Measurements from ENCODE around the gene CACNA1F. TPM values are rescaled to one million over a fixed set of nuclear protein-coding genes. Genes with fewer than 3 reads are reported as not detected.

Gene CACNA1F
- total and polyA plus RNA-seq, 9 of the 15 experiments (the other 6 are each of a cell fraction or from before 2014, with no cell fraction given) = under 0.01 to 0.41 (median 0.03) TPM; not detected in 3

GRCh38 chrX:49244207-49244606 is 11.1 kb upstream of the CACNA1F start (continued):
- TF ChIP-seq THAP12 (CRISPR knock-in tag; IDR thresholded peaks at IDR 0.05) = no peak
- TF ChIP-seq CEBPB (tag; IDR thresholded peaks at IDR 0.05) = no peak
- peak; percentile 44; the same call in 1 of the 2 replicates for TF ChIP-seq POLR2AphosphoS5 (IDR thresholded peaks at IDR 0.05; ENCODE audit: control insufficient read depth, insufficient read depth, low read depth, low read length)
- no peak for TF ChIP-seq RBBP5 (IDR thresholded peaks at IDR 0.05; ENCODE audit: borderline replicate concordance, insufficient read depth, low read length, poor library complexity, severe bottlenecking)
- TF ChIP-seq NR1H2 (CRISPR knock-in tag; IDR thresholded peaks at IDR 0.05) = no peak
- peak; percentile 33; the same call in 1 of the 2 replicates for TF ChIP-seq ZNF592 (IDR thresholded peaks at IDR 0.05)
- TF ChIP-seq CREB3L1 (IDR thresholded peaks at IDR 0.05; ENCODE audit: borderline replicate concordance, low read depth) = no peak
- TF ChIP-seq SMARCE1 (IDR thresholded peaks at IDR 0.05) = peak; percentile 97
- TF ChIP-seq ZNF639 (CRISPR knock-in tag; conservative IDR thresholded peaks at IDR 0.05 in 1 of 2, IDR thresholded peaks at IDR 0.05 in 1 of 2) = no peak
- peak; percentile 96 for TF ChIP-seq TCF3 (CRISPR knock-in tag; IDR thresholded peaks at IDR 0.05)
- TF ChIP-seq ARID3A (IDR thresholded peaks at IDR 0.05; ENCODE audit: borderline replicate concordance, low read depth, low read length) = no peak
- TF ChIP-seq EGR1 (conservative IDR thresholded peaks at IDR 0.05) = 0 out of 2 replicates have a peak, but pooled peaks have one; percentile 21
- TF ChIP-seq ZNF263 (CRISPR knock-in tag; IDR thresholded peaks at IDR 0.05; ENCODE audit: borderline replicate concordance) = peak; percentile 61; the same call in 1 of the 2 replicates
- TF ChIP-seq ASH1L (IDR thresholded peaks at IDR 0.05; ENCODE audit: borderline replicate concordance, low read depth, partially characterized antibody) = peak; percentile 50
